Dedifferentiated amniotic fluid mesenchymal stem cell (primary cell): ENCODE data around the gene SLC35B1.
"Not testable (repeated sequence)": the region's sequence is repeated elsewhere in the genome, so short reads cannot be mapped to it uniquely, and the experiment has no call there.

Experiments used
- DNase-seq: peaks from one replicate; pipeline ENCODE4 v3.0.0-alpha.2; 2016; ENCODE audit errors: extremely low spot score

SLC35B1 gene

GRCh38 chr17:49734515-49735490, 27.0 kb upstream of the SLC35B1 start:
- no peak for DNase-seq

GRCh38 chr17:49731435-49731831, 23.7 kb upstream of the SLC35B1 start:
- DNase-seq: no peak

- no peak for DNase-seq
Measured at GRCh38 chr17:49730785-49731434, 23.1 kb upstream of the SLC35B1 start.

- peak; percentile 20 for DNase-seq
Measured at GRCh38 chr17:49730078-49730784, 22.5 kb upstream of the SLC35B1 start.

GRCh38 chr17:49729069-49729468, 21.3 kb upstream of the SLC35B1 start:
- DNase-seq: no peak

GRCh38 chr17:49728425-49728824, 20.7 kb upstream of the SLC35B1 start:
- DNase-seq: no peak

GRCh38 chr17:49727380-49727779, 19.6 kb upstream of the SLC35B1 start:
- DNase-seq: no peak

GRCh38 chr17:49725452-49726130, 17.8 kb upstream of the SLC35B1 start:
- no peak for DNase-seq

GRCh38 chr17:49724552-49724951, 16.8 kb upstream of the SLC35B1 start:
- DNase-seq: not testable (repeated sequence)

- DNase-seq: no peak
Measured at GRCh38 chr17:49723423-49723822, 15.7 kb upstream of the SLC35B1 start.

GRCh38 chr17:49722066-49722465, 14.3 kb upstream of the SLC35B1 start:
- DNase-seq: no peak

GRCh38 chr17:49717371-49717861, 9.7 kb upstream of the SLC35B1 start:
- DNase-seq: no peak

- DNase-seq: no peak
Measured at GRCh38 chr17:49716668-49717364, 9.1 kb upstream of the SLC35B1 start.

- DNase-seq: no peak
Measured at GRCh38 chr17:49715717-49716279, 8.0 kb upstream of the SLC35B1 start.

- DNase-seq: no peak
Measured at GRCh38 chr17:49715216-49715615, 7.5 kb upstream of the SLC35B1 start.

GRCh38 chr17:49708515-49709183, 885 bp upstream of the SLC35B1 start:
- no peak for DNase-seq

GRCh38 chr17:49707246-49707607, 537 bp downstream of the SLC35B1 start:
- no peak for DNase-seq

- DNase-seq: no peak
Measured at GRCh38 chr17:49705254-49705653, 2.5 kb downstream of the SLC35B1 start.

- no peak for DNase-seq
Measured at GRCh38 chr17:49703557-49704277, 4.0 kb downstream of the SLC35B1 start.
